Neural crest cell (in vitro differentiated cells): ENCODE data around the gene INSM2. TPM values are rescaled to one million over a fixed set of nuclear protein-coding genes. Genes with fewer than 3 reads are reported as not detected.

ENCODE experiments used
- DNase-seq: peaks from one replicate; pipeline ENCODE4 v3.0.0; 2021; ENCODE audit warnings: low read depth, mixed read lengths, low spot score
- H3K27ac Mint-ChIP-seq: one replicate; pipeline ENCODE4 v1.8.0; 2021; ENCODE audit warnings: mild to moderate bottlenecking, mixed read lengths; ENCODE audit not compliant: unreplicated experiment
- H3K27me3 Mint-ChIP-seq: 2 replicates; pipeline ENCODE4 v1.8.0; 2021; ENCODE audit warnings: low read depth, mild to moderate bottlenecking, mixed read lengths
- H3K36me3 Mint-ChIP-seq: 2 replicates; pipeline ENCODE4 v1.8.0; 2021; ENCODE audit warnings: low read depth, mild to moderate bottlenecking, mixed read lengths
- H3K4me1 Mint-ChIP-seq: 2 replicates; pipeline ENCODE4 v1.8.0; 2021; ENCODE audit warnings: mixed read lengths
- H3K4me3 Mint-ChIP-seq: one replicate; pipeline ENCODE4 v1.8.0; 2021; ENCODE audit warnings: mild to moderate bottlenecking, mixed read lengths
- H3K9me3 Mint-ChIP-seq: 2 replicates; pipeline ENCODE4 v1.8.0; 2021; ENCODE audit warnings: mixed read lengths
- total RNA-seq: library from RNA; stranded (reverse); gene quantifications from 2 replicates; pipeline ENCODE4 v1.2.1, GENCODE V29; 2021
- TF ChIP-seq, protein P1 (sequence below): fragments of 200-600 bp; sonication (generic); conservative IDR thresholded peaks from 2 replicates; pipeline ENCODE4 v1.5.0; 2021; ENCODE audit warnings: antibody characterized with exemption, mild to moderate bottlenecking

The INSM2 gene
- total RNA-seq, 1 donor from 2014 or later = 0.09 TPM

DNA sequence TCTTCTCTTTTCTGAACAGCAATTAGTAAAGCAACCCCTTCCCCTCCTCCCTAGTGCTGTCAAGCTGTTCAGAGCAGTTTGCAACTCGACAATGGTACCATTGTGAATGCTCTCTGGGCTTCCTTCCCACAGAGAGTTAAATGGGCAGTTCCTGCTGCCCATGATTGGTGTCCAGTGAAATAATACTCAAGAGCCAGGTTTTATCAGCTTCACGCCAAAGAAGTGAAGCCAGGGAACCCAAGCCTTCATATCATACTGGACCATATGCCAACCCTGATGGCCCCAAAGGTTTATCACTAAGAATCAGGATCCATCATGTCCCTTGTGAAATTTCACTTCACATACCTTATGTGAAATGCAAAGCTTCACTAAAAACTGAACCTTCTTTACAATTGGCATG is 24.7 kb downstream of the INSM2 start:
- H3K36me3 Mint-ChIP-seq = no peaks in the 10 kb centered on the region

DNA sequence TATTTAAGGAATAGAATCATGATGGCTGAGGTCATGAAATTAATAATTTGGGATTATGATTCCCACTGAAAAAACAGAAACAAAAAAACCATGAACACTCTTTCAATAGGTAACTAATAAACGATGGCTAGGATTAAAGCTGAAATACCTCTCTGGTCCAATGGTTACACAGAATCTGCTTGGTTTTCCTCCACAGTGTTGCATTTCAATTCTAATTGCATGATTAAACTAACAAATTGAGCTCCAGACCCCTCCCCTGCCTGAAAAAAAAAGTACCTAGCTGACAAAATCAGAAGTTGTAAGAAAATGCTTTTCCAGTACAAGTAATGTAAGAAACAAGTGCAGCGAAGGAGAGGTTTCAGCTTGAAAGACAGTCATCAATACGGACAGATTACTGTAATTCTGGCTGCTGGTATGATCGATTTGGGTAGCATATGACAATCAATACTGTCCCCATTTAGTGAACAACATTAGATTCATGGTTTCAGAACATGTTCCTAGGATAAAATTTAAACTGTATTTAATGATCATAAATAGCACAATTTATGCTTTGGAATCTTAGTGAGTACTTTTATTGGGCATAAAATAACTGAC is 32.0 kb downstream of the INSM2 start:
- no peak overlapping the region for H3K27ac Mint-ChIP-seq
- H3K36me3 Mint-ChIP-seq = peaks cover 3% of the 10 kb centered on the region
- no peaks in the 10 kb centered on the region for H3K27me3 Mint-ChIP-seq
- no peak overlapping the region for H3K4me3 Mint-ChIP-seq
- H3K4me1 Mint-ChIP-seq = no peaks in the 10 kb centered on the region
- DNase-seq = no peak
- H3K9me3 Mint-ChIP-seq = no peaks in the 10 kb centered on the region
- TF ChIP-seq, protein P1, sequence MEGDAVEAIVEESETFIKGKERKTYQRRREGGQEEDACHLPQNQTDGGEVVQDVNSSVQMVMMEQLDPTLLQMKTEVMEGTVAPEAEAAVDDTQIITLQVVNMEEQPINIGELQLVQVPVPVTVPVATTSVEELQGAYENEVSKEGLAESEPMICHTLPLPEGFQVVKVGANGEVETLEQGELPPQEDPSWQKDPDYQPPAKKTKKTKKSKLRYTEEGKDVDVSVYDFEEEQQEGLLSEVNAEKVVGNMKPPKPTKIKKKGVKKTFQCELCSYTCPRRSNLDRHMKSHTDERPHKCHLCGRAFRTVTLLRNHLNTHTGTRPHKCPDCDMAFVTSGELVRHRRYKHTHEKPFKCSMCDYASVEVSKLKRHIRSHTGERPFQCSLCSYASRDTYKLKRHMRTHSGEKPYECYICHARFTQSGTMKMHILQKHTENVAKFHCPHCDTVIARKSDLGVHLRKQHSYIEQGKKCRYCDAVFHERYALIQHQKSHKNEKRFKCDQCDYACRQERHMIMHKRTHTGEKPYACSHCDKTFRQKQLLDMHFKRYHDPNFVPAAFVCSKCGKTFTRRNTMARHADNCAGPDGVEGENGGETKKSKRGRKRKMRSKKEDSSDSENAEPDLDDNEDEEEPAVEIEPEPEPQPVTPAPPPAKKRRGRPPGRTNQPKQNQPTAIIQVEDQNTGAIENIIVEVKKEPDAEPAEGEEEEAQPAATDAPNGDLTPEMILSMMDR = no peak

More for the DNA sequence above, 24.7 kb downstream of the INSM2 start:
- TF ChIP-seq, protein P1 = no peak
- H3K27me3 Mint-ChIP-seq = no peaks in the 10 kb centered on the region
- H3K4me3 Mint-ChIP-seq = peak overlapping the region; percentile 23
- DNase-seq = peak; percentile 14
- H3K9me3 Mint-ChIP-seq = no peaks in the 10 kb centered on the region
- H3K4me1 Mint-ChIP-seq = peaks cover 22% of the 10 kb centered on the region
- no peak overlapping the region for H3K27ac Mint-ChIP-seq

DNA sequence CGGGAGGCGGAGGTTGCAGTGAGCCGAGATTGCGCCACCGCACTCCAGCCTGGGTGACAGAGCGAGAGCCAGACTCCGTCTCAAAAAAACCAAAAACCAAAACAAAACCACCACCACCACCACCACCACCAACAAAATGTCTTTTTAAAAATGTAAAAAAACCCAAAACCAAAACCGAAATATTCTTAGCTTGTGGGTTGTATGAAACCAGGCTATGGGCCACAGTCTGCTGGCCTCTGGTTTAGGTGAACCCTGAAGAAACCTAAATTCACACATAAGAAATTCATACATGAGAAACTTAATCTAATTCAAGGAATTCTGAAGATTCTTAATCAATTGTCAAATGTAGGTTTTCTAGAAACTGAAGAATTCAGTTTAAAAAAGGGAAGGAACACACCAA is 37.6 kb downstream of the INSM2 start:
- no peak for DNase-seq
- no peaks in the 10 kb centered on the region for H3K27me3 Mint-ChIP-seq
- H3K4me3 Mint-ChIP-seq = no peak overlapping the region
- peaks cover 3% of the 10 kb centered on the region for H3K36me3 Mint-ChIP-seq
- H3K9me3 Mint-ChIP-seq = no peaks in the 10 kb centered on the region
- TF ChIP-seq, protein P1 = no peak
- no peaks in the 10 kb centered on the region for H3K4me1 Mint-ChIP-seq
- H3K27ac Mint-ChIP-seq = no peak overlapping the region

DNA sequence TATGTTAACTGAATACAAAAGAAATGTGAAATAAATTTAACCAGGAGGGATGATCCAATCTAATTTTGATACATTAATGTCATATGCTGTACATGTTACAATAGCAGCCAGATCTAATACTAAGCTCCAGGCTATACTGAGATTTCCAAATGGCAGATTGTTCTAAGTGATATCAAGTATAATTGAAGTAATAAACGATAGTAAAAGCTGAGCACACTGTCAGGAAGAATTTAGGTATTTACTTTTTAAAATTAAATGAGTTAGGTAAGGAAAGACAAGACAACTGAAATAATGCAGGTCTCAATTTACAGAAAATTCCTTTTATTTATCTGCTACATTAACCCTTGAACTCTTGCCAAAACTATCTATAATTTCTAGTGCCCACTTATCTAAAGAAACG is 39.9 kb downstream of the INSM2 start:
- no peaks in the 10 kb centered on the region for H3K4me1 Mint-ChIP-seq
- no peaks in the 10 kb centered on the region for H3K9me3 Mint-ChIP-seq
- H3K36me3 Mint-ChIP-seq = peaks cover 3% of the 10 kb centered on the region
- no peak overlapping the region for H3K27ac Mint-ChIP-seq
- H3K4me3 Mint-ChIP-seq = no peak overlapping the region
- TF ChIP-seq, protein P1 = no peak
- no peaks in the 10 kb centered on the region for H3K27me3 Mint-ChIP-seq
- no peak for DNase-seq

DNA sequence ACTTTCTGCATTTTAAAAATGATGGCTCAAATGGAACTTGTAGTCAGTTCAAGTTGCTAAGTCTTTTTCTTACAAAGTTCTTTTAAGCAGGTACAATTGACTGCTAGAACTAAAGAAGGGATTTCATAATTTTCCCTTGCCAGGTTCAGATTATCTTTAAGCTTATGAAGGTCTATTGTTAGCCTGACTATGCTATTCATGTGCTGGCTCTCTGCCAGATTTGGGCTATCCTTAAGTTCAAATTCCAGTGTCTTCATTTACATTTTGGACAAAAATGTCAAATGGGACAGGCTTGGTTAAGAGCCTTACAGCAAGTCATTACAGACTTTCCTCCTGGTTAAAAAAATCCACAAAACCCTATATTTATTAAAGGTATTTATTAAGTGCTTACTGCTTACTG is 42.3 kb downstream of the INSM2 start:
- H3K9me3 Mint-ChIP-seq = no peaks in the 10 kb centered on the region
- no peaks in the 10 kb centered on the region for H3K36me3 Mint-ChIP-seq
- H3K27me3 Mint-ChIP-seq = no peaks in the 10 kb centered on the region
- H3K4me3 Mint-ChIP-seq = no peak overlapping the region
- H3K4me1 Mint-ChIP-seq = no peaks in the 10 kb centered on the region
- H3K27ac Mint-ChIP-seq = no peak overlapping the region
- TF ChIP-seq, protein P1 = no peak
- DNase-seq = no peak
